ENCODE measurements around the gene PLCXD3. TPM values are rescaled to one million over a fixed set of nuclear protein-coding genes. Genes with fewer than 3 reads are reported as not detected.

Gene PLCXD3
- total and polyA plus RNA-seq, 12 donors: 25.4 to 104 (median 51.6) TPM

DNA sequence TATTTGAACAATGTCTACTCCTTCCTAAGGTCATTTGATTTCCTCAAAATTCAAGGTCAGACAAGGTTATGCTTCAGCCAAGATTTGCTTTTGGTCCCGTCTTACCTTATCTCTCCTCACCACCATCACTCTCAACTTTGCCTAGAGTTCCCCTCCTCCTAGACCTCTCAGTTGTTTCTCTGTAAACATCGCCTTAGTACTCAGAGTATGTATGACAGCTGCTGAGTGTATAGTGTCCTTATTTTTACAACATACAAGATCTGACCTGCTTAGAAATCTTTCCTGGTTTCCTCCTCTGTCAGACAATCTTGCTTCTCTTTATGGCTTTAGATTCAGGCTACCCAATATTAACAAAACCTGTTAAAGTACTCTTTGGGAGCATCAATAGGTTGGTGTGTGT lies 247.1 kb downstream of the PLCXD3 start:
- intact Hi-C loops (cut with DNase I): loop anchor here in 6 of 10 donors (5.0 to 10.0 kb wide), 6 partner anchors 66 to 371 kb away; partner anchors contain the start of gene C7 (in 1 of the 6)
- TF ChIP-seq, protein P1, sequence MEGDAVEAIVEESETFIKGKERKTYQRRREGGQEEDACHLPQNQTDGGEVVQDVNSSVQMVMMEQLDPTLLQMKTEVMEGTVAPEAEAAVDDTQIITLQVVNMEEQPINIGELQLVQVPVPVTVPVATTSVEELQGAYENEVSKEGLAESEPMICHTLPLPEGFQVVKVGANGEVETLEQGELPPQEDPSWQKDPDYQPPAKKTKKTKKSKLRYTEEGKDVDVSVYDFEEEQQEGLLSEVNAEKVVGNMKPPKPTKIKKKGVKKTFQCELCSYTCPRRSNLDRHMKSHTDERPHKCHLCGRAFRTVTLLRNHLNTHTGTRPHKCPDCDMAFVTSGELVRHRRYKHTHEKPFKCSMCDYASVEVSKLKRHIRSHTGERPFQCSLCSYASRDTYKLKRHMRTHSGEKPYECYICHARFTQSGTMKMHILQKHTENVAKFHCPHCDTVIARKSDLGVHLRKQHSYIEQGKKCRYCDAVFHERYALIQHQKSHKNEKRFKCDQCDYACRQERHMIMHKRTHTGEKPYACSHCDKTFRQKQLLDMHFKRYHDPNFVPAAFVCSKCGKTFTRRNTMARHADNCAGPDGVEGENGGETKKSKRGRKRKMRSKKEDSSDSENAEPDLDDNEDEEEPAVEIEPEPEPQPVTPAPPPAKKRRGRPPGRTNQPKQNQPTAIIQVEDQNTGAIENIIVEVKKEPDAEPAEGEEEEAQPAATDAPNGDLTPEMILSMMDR (IDR thresholded peaks at IDR 0.05): no peak
- 58 to 70% methylated on average over 2 of the region's 2 CpGs for WGBS, 2 donors
- DNase-seq (no peak), ATAC-seq (peak in 1 of 8 donors; percentile 5)
- no peaks in the 10 kb centered on the region for H3K27me3 ChIP-seq
- no peaks in the 10 kb centered on the region for H3K9me3 ChIP-seq
- peaks cover 5 to 30% (median 15%) of the 10 kb centered on the region in 9 donors for H3K4me1 ChIP-seq
- no peak overlapping the region for H3K4me3 ChIP-seq
- no peaks in the 10 kb centered on the region for H3K36me3 ChIP-seq
- H3K27ac ChIP-seq: peak overlapping the region in 7 of 10 donors; percentile 27 to 71 (median 51)
